ENCODE results near the gene BTBD1.

BTBD1 gene

DNA sequence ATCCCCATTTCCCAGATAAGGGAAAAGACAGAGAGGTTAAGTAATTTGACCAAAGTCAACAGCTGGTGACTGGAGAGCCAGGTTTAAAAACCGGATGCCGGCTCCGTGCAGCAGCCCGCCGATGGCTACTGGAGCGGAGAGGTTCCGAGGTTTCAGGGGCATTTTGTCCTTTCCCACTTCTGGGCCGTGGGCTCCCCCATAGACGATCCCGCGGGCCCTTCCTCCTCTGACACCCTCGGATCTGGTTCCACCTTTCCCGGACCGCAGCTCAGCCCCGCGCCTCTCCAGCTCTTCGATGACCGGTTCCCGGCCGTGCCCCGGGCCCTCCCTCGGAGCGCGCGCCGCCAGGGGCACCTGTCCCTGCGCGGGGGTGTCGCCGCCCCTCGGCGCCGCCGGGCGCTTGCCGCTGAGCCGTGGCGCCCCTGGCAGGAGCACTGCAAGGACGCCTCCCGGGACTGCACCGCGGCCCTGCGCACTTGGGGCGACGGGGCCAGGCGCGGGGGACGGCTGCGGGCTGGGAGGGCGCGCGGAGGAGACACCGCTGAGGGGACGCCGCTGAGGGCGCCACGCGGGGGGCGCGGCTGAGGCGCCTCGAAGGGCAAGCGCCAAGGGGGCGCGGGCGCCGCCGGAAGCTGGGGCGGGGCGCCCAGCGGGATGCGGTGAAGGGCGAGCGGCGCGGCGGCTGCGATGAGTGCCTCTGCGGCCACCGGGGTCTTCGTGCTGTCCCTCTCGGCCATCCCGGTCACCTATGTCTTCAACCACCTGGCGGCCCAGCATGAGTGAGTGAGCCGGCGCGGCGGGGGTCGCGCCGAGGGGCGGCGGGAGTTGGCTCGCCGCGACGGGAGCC lies 40.2 kb upstream of the BTBD1 start, which contains the start of gene TM6SF1:
TSS of gene TM6SF1 (plus strand) at position 652 of the 847 bp plus-strand sequence. CDS start at position 688, 36 bp downstream.
- H3K4me3 ChIP-seq (replicated peaks; ENCODE audit: low read depth, low read length) = peak within 1 kb of the TSS; percentile 59
- TF ChIP-seq, protein P1, sequence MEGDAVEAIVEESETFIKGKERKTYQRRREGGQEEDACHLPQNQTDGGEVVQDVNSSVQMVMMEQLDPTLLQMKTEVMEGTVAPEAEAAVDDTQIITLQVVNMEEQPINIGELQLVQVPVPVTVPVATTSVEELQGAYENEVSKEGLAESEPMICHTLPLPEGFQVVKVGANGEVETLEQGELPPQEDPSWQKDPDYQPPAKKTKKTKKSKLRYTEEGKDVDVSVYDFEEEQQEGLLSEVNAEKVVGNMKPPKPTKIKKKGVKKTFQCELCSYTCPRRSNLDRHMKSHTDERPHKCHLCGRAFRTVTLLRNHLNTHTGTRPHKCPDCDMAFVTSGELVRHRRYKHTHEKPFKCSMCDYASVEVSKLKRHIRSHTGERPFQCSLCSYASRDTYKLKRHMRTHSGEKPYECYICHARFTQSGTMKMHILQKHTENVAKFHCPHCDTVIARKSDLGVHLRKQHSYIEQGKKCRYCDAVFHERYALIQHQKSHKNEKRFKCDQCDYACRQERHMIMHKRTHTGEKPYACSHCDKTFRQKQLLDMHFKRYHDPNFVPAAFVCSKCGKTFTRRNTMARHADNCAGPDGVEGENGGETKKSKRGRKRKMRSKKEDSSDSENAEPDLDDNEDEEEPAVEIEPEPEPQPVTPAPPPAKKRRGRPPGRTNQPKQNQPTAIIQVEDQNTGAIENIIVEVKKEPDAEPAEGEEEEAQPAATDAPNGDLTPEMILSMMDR (IDR thresholded peaks at IDR 0.05; ENCODE audit: low read length, missing control alignments) = no peak
- no peak for DNase-seq (ENCODE audit: low read depth)

GRCh38 chr15:83105440-83105839 lies 38.4 kb upstream of the BTBD1 start:
- DNase-seq (ENCODE audit: low read depth) = no peak
- TF ChIP-seq, protein P1 (IDR thresholded peaks at IDR 0.05; ENCODE audit: low read length, missing control alignments) = no peak
- H3K4me3 ChIP-seq (replicated peaks; ENCODE audit: low read depth, low read length) = no peak overlapping the region

DNA sequence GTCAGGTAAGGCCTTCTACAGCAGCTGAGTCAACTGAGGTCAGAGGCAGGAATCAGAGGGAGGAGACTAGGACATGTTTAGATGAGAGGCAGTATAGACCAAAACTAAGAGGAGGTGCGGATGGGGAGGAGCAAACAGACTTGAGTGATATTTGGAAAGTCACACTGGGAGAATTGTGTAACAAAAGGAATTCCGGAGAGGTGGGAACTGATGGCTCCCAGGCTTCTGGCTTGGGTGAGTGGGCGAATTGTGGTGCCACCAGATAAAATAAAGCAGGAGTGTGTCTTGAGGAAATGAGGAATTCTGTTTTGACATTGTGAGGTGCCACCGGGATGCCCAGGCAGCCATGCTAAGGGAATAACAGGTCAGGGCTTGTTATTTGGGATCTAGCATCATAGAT lies 37.1 kb upstream of the BTBD1 start:
- DNase-seq (ENCODE audit: low read depth) = no peak
- TF ChIP-seq, protein P1 (IDR thresholded peaks at IDR 0.05; ENCODE audit: low read length, missing control alignments) = no peak
- H3K4me3 ChIP-seq (replicated peaks; ENCODE audit: low read depth, low read length) = no peak overlapping the region

DNA sequence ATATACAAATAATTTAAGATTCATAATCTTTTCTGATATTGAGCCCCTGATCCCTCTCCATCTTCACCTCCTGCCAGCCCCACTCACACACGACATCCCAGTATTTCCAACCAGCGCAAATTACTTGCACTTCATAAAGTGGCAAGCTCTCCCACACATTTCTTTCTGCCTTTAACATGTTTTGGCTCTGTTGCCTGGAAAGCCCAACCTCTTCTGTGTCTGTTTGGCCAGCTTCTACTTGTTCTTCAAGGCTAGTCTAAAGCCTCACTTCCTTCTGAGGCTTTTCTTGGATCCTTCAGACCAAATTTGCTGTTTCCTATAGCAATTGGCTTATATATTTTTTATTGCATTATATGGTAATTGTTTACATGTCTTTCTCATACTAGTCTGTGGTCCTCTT lies 35.3 kb upstream of the BTBD1 start:
- TF ChIP-seq, protein P1 (IDR thresholded peaks at IDR 0.05; ENCODE audit: low read length, missing control alignments) = no peak
- DNase-seq (ENCODE audit: low read depth) = no peak
- H3K4me3 ChIP-seq (replicated peaks; ENCODE audit: low read depth, low read length) = no peak overlapping the region

DNA sequence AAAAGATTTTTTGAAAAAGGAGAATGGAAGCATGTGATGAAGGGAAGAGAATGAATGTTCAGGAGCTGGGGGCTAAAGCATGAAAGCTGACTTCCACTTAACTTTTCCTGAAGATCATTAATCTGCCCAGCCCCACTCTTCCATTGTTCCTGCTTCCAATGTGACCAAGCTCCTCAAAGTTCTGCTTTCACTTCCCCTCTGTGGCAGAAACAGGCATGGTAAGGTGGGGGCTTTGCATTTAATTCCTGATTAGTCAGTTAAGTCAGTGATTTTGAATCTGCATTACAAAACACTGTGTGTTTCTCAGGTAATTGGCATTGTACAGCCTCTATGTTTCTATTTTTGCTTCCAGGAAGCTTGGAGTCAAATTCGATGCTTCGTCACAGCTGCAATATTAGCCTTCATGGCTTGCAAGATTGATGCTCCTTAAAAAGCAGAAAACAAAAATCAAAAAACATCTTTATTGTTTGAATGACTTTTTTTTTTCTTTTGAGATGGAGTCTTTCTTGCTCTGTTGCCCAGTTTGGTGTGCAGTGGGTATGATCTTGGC lies 33.1 kb upstream of the BTBD1 start:
- no peak for DNase-seq (ENCODE audit: low read depth)
- H3K4me3 ChIP-seq (replicated peaks; ENCODE audit: low read depth, low read length) = no peak overlapping the region
- TF ChIP-seq, protein P1 (IDR thresholded peaks at IDR 0.05; ENCODE audit: low read length, missing control alignments) = no peak

DNA sequence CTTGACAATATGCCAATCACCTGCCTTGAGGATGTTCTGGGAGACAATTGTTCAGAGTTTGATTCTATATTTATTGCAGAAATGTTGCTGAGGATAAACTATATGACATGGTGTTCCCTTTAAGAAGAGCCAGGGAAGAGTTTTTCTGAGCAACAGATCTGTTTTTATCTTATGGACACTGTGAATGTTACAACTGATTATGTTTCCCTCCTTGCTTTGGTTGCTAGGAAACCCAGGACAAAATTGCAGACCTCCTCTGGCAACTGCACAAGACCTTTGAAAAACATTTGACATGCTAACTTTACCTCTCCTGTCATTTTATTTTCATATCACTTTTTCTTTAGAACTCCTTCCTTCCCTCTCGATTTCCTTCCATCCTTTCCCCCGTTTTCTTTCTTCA lies 32.2 kb upstream of the BTBD1 start:
- H3K4me3 ChIP-seq (replicated peaks; ENCODE audit: low read depth, low read length) = no peak overlapping the region
- DNase-seq (ENCODE audit: low read depth) = no peak
- TF ChIP-seq, protein P1 (IDR thresholded peaks at IDR 0.05; ENCODE audit: low read length, missing control alignments) = no peak
